ENCODE measurements around the gene DNASE1. TPM values are rescaled to one million over a fixed set of nuclear protein-coding genes. Genes with fewer than 3 reads are reported as not detected.

The DNASE1 gene
- total and polyA plus RNA-seq, 2 donors from 2014 or later: 16.1 to 116 TPM

DNA sequence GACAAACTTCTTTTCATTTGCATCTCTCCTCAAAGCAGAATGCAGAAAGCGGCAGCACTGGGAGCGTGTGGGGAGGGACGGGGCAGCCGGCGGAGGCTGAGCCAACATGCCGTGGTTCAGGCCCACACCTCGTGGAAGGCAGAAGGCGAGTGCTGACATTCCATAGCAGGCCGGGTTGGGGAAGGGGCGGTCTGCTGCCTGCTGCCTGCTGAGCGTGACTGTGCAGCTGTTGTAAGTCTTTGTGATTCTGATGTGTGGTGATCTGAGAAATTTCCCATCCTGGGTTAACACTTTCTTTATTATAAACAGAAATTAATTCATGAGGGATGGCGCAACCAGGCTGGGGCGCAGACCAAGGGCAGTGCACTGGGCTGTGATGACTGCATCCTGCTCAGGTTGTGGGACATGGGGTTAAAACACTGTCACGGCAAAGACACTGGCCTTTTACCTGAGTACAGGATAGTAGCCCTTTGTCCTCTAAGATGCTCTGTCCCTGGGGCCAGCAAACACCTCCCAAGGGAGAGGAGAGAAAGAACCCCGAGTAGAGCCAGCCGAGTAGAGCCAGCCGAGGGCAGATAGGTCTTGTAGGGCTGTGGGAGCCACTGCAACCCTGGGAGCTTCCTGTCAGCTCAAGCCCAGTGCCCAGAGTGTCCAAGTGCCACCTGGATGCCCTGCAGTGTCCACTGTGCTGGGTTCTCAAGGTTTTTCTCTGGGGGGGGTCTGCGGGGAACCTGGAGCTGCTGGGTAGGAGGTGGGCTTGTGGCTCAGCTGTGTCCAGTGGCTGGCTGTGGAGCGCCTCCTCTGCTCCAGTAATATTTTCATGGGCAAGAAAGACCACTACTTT, 8.8 kb upstream of the DNASE1 start:
- H3K36me3 ChIP-seq (ENCODE audit: control insufficient read depth in 2 of 3, insufficient read depth in 3 of 3, low read length in 3 of 3): peaks cover 0 to 1% (median 0%) of the 10 kb centered on the region in 3 donors
- H3K9ac ChIP-seq (ENCODE audit: low read length in 3 of 3): no peak overlapping the region
- H3K27me3 ChIP-seq (ENCODE audit: control insufficient read depth, insufficient read depth, low read length): no peaks in the 10 kb centered on the region
- peak in 4 of 5 donors; percentile 86 to 90 (median 86) for DNase-seq
- TF ChIP-seq, protein P1, sequence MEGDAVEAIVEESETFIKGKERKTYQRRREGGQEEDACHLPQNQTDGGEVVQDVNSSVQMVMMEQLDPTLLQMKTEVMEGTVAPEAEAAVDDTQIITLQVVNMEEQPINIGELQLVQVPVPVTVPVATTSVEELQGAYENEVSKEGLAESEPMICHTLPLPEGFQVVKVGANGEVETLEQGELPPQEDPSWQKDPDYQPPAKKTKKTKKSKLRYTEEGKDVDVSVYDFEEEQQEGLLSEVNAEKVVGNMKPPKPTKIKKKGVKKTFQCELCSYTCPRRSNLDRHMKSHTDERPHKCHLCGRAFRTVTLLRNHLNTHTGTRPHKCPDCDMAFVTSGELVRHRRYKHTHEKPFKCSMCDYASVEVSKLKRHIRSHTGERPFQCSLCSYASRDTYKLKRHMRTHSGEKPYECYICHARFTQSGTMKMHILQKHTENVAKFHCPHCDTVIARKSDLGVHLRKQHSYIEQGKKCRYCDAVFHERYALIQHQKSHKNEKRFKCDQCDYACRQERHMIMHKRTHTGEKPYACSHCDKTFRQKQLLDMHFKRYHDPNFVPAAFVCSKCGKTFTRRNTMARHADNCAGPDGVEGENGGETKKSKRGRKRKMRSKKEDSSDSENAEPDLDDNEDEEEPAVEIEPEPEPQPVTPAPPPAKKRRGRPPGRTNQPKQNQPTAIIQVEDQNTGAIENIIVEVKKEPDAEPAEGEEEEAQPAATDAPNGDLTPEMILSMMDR (IDR thresholded peaks at IDR 0.05; ENCODE audit: borderline replicate concordance, extremely low read depth, insufficient read depth): no peak
- no peaks in the 10 kb centered on the region for H3K9me3 ChIP-seq (ENCODE audit: control insufficient read depth in 2 of 3, insufficient read depth in 1 of 3, low read length in 3 of 3)
- peaks cover 0 to 7% (median 2%) of the 10 kb centered on the region in 3 donors for H3K4me1 ChIP-seq (ENCODE audit: control insufficient read depth in 2 of 3, insufficient read depth in 2 of 3, low read depth in 1 of 3, low read length in 3 of 3)
- H3K27ac ChIP-seq (ENCODE audit: low read depth in 2 of 2, low read length in 2 of 2): peak overlapping the region; percentile 23 to 32
- FAIRE-seq: no peak
- no peak overlapping the region for H3K4me3 ChIP-seq (ENCODE audit: low read length in 3 of 3)
- intact Hi-C loops (cut with DNase I): no loop called here

DNA sequence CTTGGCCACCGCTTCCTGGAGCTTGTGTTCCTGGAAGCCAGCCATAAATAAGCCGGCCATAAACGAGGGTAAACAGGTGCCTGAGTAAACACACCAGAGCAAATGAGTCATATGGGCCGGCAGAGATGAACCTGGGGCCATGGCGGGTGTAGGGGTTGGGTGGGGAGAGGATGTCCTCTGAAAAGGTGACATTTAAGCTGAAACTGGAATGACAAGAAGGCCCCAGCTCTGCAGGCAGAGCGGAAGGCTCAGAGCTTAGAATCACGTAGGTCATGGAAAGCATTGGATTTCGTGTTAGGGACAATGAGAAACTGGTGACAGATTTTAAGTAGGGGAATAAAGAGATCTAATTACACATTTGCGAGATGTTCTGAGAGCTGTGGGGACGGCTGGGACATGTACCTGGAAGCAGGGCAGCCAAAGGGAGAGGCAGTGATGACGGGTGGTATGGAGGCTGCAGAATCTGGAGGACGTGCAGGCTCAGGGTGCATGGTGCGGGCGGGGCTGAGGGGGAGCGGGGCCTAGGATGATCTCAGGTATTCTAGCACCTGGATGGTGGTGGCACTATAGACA, 8.1 kb upstream of the DNASE1 start:
- TF ChIP-seq, protein P1 (IDR thresholded peaks at IDR 0.05; ENCODE audit: borderline replicate concordance, extremely low read depth, insufficient read depth): no peak
- DNase-seq (peak in 4 of 5 donors; percentile 21 to 73 (median 45)), FAIRE-seq (no peak)
- Histone ChIP-seq H3K9ac (ENCODE audit: low read length in 3 of 3) (no peak overlapping the region), H3K4me1 (ENCODE audit: control insufficient read depth in 2 of 3, insufficient read depth in 2 of 3, low read depth in 1 of 3, low read length in 3 of 3) (peaks cover 0 to 7% (median 2%) of the 10 kb centered on the region in 3 donors), H3K27ac (ENCODE audit: low read depth in 2 of 2, low read length in 2 of 2) (peak overlapping the region; percentile 32 to 63), H3K36me3 (ENCODE audit: control insufficient read depth in 2 of 3, insufficient read depth in 3 of 3, low read length in 3 of 3) (no peaks in the 10 kb centered on the region), H3K9me3 (ENCODE audit: control insufficient read depth in 2 of 3, insufficient read depth in 1 of 3, low read length in 3 of 3) (no peaks in the 10 kb centered on the region), H3K4me3 (ENCODE audit: low read length in 3 of 3) (no peak overlapping the region), H3K27me3 (ENCODE audit: control insufficient read depth, insufficient read depth, low read length) (no peaks in the 10 kb centered on the region)
- intact Hi-C loops (cut with DNase I): no loop called here

DNA sequence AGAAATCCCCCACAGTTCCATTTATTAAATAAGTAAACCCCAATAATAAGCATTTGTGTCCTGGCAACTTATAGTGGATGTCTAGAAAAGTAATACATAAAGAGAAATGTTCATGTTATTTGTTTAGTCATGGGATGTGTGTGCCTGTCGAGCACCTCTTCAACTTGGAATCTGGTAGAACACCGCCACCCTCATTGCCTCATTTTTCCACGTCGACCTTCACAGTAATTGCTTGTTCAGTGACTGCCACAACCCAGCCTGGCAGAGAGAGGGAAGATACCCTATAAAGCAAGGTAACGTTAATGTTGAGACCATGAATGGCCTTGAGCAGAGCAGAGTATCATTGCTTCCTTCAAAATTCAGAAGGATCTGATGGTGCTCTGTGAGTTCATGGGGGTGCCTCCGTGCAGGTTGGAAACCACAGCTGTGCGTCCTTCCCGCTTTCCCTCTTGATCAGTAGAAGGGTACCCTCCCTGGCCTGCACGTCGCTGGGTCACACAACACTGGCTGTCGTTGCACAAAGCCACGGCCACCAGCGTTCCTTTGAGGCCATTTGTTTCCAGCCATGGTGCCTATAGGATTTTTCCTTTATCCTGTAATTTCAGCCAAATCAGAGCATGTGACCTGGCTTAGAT, 3.7 kb upstream of the DNASE1 start:
- Histone ChIP-seq H3K9me3 (ENCODE audit: control insufficient read depth in 2 of 3, insufficient read depth in 1 of 3, low read length in 3 of 3) (no peaks in the 10 kb centered on the region), H3K9ac (ENCODE audit: low read length in 3 of 3) (no peak overlapping the region), H3K4me3 (ENCODE audit: low read length in 3 of 3) (no peak overlapping the region), H3K27me3 (ENCODE audit: control insufficient read depth, insufficient read depth, low read length) (no peaks in the 10 kb centered on the region), H3K36me3 (ENCODE audit: control insufficient read depth in 2 of 3, insufficient read depth in 3 of 3, low read length in 3 of 3) (no peaks in the 10 kb centered on the region), H3K4me1 (ENCODE audit: control insufficient read depth in 2 of 3, insufficient read depth in 2 of 3, low read depth in 1 of 3, low read length in 3 of 3) (peaks cover 0 to 6% (median 3%) of the 10 kb centered on the region in 3 donors), H3K27ac (ENCODE audit: low read depth in 2 of 2, low read length in 2 of 2) (no peak overlapping the region)
- peak in 1 of 5 donors; percentile 59 for DNase-seq
- intact Hi-C loops (cut with DNase I): no loop called here
- TF ChIP-seq, protein P1 (IDR thresholded peaks at IDR 0.05; ENCODE audit: borderline replicate concordance, extremely low read depth, insufficient read depth): no peak
- FAIRE-seq: no peak
